ENCODE results near the gene TIMM13. TPM values are rescaled to one million over a fixed set of nuclear protein-coding genes. Genes with fewer than 3 reads are reported as not detected.
A peak's percentile ranks its signal among the peaks of the same experiment; 100 is the strongest.
"Not testable (repeated sequence)": the region's sequence is repeated elsewhere in the genome, so short reads cannot be mapped to it uniquely, and the experiment has no call there.

The TIMM13 gene
- total RNA-seq, 1 experiment from 2014 or later, result 188 TPM

DNA sequence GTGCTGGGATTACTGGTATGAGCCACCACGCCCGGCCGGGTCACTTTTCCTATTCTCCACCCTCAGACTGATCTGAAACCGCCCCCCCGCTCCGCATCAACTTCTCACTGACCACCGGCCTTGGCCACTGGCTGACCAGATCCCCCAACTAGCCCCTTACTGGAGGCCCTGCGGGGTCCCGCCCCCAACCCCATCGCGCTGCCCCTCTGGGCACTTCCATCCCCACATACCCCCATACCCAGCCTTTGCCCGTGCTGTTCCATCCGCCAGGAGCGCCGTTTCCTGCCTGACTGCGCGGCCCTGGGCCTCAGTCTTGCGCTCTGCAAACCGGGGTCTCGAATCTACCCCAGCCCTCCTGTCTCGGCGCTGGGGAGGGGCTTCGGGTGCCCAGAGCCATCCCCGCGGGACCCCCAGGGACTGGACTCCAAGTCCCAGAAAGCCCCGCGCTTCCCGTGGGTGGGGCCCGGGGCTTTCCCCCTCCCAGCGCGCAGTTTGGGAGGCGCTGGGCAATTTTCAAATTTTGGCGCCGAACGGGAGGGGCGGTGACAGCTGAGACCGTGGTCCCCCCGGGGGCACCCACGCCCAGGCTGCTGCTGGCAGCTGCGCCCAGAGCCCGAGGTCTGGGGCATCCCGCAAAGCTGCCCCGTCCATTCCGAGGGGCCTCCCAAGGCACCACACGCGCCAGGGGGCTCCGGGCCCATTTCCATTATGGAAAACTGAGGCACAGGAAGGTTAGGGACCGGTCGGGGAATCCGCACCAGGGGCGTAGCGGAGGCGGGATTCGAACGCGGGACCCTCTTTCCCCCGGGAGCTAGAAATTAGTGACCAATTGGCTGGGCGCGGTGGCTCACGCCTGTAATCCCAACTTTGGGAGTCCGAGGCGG lies 34.6 kb upstream of the TIMM13 start:
- no peaks in the 10 kb centered on the region for H3K27me3 Mint-ChIP-seq (ENCODE audit: insufficient read depth, unreplicated experiment)
- DNase-seq (ENCODE audit: unreplicated experiment), result peak; percentile 90
- H3K27ac Mint-ChIP-seq (ENCODE audit: low read depth, unreplicated experiment), result no peak overlapping the region
- H3K4me1 Mint-ChIP-seq (ENCODE audit: insufficient read depth, unreplicated experiment), result peaks cover 16% of the 10 kb centered on the region
- H3K9me3 Mint-ChIP-seq (ENCODE audit: unreplicated experiment), result no peaks in the 10 kb centered on the region
- H3K4me3 Mint-ChIP-seq (ENCODE audit: unreplicated experiment), result peak overlapping the region; percentile 91
- TF ChIP-seq, protein P1, sequence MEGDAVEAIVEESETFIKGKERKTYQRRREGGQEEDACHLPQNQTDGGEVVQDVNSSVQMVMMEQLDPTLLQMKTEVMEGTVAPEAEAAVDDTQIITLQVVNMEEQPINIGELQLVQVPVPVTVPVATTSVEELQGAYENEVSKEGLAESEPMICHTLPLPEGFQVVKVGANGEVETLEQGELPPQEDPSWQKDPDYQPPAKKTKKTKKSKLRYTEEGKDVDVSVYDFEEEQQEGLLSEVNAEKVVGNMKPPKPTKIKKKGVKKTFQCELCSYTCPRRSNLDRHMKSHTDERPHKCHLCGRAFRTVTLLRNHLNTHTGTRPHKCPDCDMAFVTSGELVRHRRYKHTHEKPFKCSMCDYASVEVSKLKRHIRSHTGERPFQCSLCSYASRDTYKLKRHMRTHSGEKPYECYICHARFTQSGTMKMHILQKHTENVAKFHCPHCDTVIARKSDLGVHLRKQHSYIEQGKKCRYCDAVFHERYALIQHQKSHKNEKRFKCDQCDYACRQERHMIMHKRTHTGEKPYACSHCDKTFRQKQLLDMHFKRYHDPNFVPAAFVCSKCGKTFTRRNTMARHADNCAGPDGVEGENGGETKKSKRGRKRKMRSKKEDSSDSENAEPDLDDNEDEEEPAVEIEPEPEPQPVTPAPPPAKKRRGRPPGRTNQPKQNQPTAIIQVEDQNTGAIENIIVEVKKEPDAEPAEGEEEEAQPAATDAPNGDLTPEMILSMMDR (IDR thresholded peaks at IDR 0.05; ENCODE audit: unreplicated experiment), result peak; percentile 21
- ChIA-PET POLR2A (interaction anchor here (0.7 to 3.5 kb wide), 5 partner anchors 15 to 165 kb away, joined by 3 to 26 read pairs (median 4); partner anchors contain the start of genes GADD45B and TIMM13), CTCF (no interaction called here)
- intact Hi-C loops (cut with micrococcal nuclease), result no loop called here
- no peaks in the 10 kb centered on the region for H3K36me3 Mint-ChIP-seq (ENCODE audit: insufficient read depth, unreplicated experiment)
- BruUV-seq (replicated peaks), result TSS peak; percentile 55

DNA sequence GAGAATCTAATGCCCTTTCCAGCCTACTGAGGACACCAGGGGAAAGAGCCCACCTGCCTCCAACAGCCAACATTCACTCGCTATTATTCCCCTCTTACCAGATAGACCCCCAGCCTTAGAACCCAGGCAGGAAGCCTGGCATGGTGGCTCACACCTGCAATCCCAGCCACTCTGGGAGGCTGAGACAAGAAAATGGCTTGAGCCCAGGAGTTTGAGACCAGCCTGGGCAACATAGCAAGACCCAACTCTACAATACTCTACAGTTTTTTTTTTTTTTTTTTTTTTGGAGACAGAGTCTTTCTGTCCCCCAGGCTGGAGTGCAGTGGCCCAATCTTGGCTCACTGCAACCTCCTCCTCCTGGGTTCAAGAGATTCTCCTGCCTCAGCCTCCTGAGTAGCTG lies 32.9 kb upstream of the TIMM13 start:
- no peaks in the 10 kb centered on the region for H3K36me3 Mint-ChIP-seq (ENCODE audit: insufficient read depth, unreplicated experiment)
- CTCF ChIA-PET, result interaction anchor here (0.6 to 0.7 kb wide), 2 partner anchors 81 to 222 kb away, joined by 3 to 4 read pairs; no protein-coding TSS in a partner anchor

DNA sequence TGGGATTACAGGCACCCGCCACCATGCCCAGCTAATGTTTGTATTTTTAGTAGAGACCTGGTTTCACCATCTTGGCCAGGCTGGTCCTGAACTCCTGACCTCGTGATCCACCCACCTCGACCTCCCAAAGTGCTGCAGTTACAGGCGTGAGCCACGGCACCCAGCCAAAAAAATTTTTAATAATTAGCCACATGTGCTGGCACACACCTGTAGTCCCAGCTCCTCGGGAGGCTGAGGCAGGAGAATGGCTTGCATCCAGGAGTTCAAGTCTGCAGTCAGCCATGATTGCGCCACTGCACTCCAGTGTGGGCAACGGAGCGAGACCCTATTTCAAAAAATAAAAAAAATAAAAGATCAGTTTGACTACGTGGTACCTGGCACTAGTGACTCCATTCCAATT lies 31.4 kb upstream of the TIMM13 start:
- intact Hi-C loops (cut with micrococcal nuclease); BruUV-seq (replicated peaks); H3K27ac Mint-ChIP-seq (ENCODE audit: low read depth, unreplicated experiment); H3K36me3 Mint-ChIP-seq (ENCODE audit: insufficient read depth, unreplicated experiment); CTCF ChIA-PET; H3K4me3 Mint-ChIP-seq (ENCODE audit: unreplicated experiment); DNase-seq (ENCODE audit: unreplicated experiment); H3K27me3 Mint-ChIP-seq (ENCODE audit: insufficient read depth, unreplicated experiment); H3K9me3 Mint-ChIP-seq (ENCODE audit: unreplicated experiment): not testable (repeated sequence)
- POLR2A ChIA-PET, result interaction anchor here (0.6 to 4.1 kb wide), 3 partner anchors 18 to 192 kb away, joined by 3 to 43 read pairs (median 22); partner anchors contain the start of genes GADD45B and TIMM13
- peaks cover 27% of the 10 kb centered on the region for H3K4me1 Mint-ChIP-seq (ENCODE audit: insufficient read depth, unreplicated experiment)

More for the DNA sequence above, 32.9 kb upstream of the TIMM13 start:
- POLR2A ChIA-PET, result no interaction called here
- DNase-seq (ENCODE audit: unreplicated experiment), result no peak
- H3K4me3 Mint-ChIP-seq (ENCODE audit: unreplicated experiment), result no peak overlapping the region
- H3K27me3 Mint-ChIP-seq (ENCODE audit: insufficient read depth, unreplicated experiment), result no peaks in the 10 kb centered on the region
- TF ChIP-seq, protein P1 (IDR thresholded peaks at IDR 0.05; ENCODE audit: unreplicated experiment), result no peak
- no peak overlapping the region for H3K27ac Mint-ChIP-seq (ENCODE audit: low read depth, unreplicated experiment)
- BruUV-seq (replicated peaks), result no TSS peak
- intact Hi-C loops (cut with micrococcal nuclease), result no loop called here
- no peaks in the 10 kb centered on the region for H3K9me3 Mint-ChIP-seq (ENCODE audit: unreplicated experiment)
- H3K4me1 Mint-ChIP-seq (ENCODE audit: insufficient read depth, unreplicated experiment), result peaks cover 19% of the 10 kb centered on the region

DNA sequence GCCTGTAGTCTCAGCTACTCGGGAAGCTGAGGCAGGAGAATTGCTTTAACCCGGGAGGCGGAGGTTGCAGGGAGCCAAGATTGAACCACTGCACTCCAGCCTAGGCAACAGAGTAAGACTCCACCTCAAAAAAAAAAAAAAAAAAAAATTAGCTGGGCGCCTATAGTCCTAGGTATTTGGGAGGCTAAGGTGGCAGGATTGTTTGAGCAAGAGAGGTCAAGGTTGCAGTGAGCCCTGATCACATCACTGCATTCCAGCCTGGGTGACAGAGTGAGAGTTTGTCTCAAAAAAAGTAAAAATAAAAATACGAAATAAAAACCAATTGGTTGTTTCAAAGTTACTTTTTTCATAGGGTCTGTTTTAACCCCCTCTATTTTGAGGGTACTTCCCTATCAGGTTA lies 30.7 kb upstream of the TIMM13 start:
- TF ChIP-seq, protein P1 (IDR thresholded peaks at IDR 0.05; ENCODE audit: unreplicated experiment), result no peak
- Mint-ChIP-seq H3K27me3 (ENCODE audit: insufficient read depth, unreplicated experiment) (no peaks in the 10 kb centered on the region), H3K4me1 (ENCODE audit: insufficient read depth, unreplicated experiment) (peaks cover 27% of the 10 kb centered on the region), H3K4me3 (ENCODE audit: unreplicated experiment) (no peak overlapping the region), H3K36me3 (ENCODE audit: insufficient read depth, unreplicated experiment) (no peaks in the 10 kb centered on the region), H3K27ac (ENCODE audit: low read depth, unreplicated experiment) (no peak overlapping the region), H3K9me3 (ENCODE audit: unreplicated experiment) (no peaks in the 10 kb centered on the region)
- ChIA-PET CTCF (interaction anchor here (1.2 kb wide), 1 partner anchor 176 kb away, joined by 3 read pairs; no protein-coding TSS in a partner anchor), POLR2A (interaction anchor here (1.3 to 4.1 kb wide), 3 partner anchors 18 to 161 kb away, joined by 3 to 43 read pairs (median 22); partner anchors contain the start of genes GADD45B and TIMM13)
- DNase-seq (ENCODE audit: unreplicated experiment), result no peak
- no TSS peak for BruUV-seq (replicated peaks)
- intact Hi-C loops (cut with micrococcal nuclease), result no loop called here

All from MCF 10A (cell line).